T-cell (primary cell): ENCODE data around the gene GNG14. TPM values are rescaled to one million over a fixed set of nuclear protein-coding genes. Genes with fewer than 3 reads are reported as not detected.
"Not testable (repeated sequence)": the region's sequence is repeated elsewhere in the genome, so short reads cannot be mapped to it uniquely, and the experiment has no call there.

Experiments
- ATAC-seq, 4 experiments: fragments of 200-7000 bp in 3 of 4; fragments of 150-1000 bp in 1 of 4; cut with Tn5 transposase; replicated peaks in 1 of 4; 1 replicate in 3 of 4; 2 replicates in 1 of 4; pipeline ENCODE4 v1.10.0; 2021; ENCODE audit warnings: moderate library complexity in 3 of 4, mild to moderate bottlenecking in 2 of 4, moderate number of reproducible peaks in 1 of 4
- CTCF ChIA-PET, 2 donors: fragments of 300-600 bp; sonication (Branson Sonifier 250); formaldehyde crosslinking; loops; one replicate each; lab custom pipeline; 2022; ENCODE audit warnings: antibody characterized with exemption in 2 of 2; lab: Charles Lee
- POLR2A ChIA-PET, 2 donors: fragments of 300-600 bp; sonication (Branson Sonifier 250); formaldehyde crosslinking; loops; one replicate each; lab custom pipeline; 2022; ENCODE audit warnings: antibody characterized with exemption in 2 of 2; lab: Charles Lee
- DNase-seq, 35 experiments: peaks; one replicate each; pipeline versions ENCODE4 v3.0.0 to v3.0.0-alpha.2; 2013 to 2023
- H3K27ac ChIP-seq: one replicate; pipeline ENCODE4 v1.5.1; 2013; ENCODE audit warnings: low read length
- H3K27me3 ChIP-seq, 2 experiments: replicated peaks in 1 of 2; 1 replicate in 1 of 2; 2 replicates in 1 of 2; pipeline versions ENCODE4 v1.6.1 to v1.7.0; 2013; ENCODE audit warnings: low read length in 1 of 2, mixed read lengths in 1 of 2; ENCODE audit not compliant: control insufficient read depth in 2 of 2, insufficient read depth in 2 of 2; ENCODE audit errors: extremely low read depth in 1 of 2
- H3K36me3 ChIP-seq, 2 donors: 1 replicate in 1 of 2; 2 replicates in 1 of 2; pipeline versions ENCODE4 v1.6.1 to v1.7.0; 2013; ENCODE audit warnings: low read length in 1 of 2; ENCODE audit not compliant: control insufficient read depth in 2 of 2, insufficient read depth in 1 of 2; ENCODE audit errors: extremely low read depth in 1 of 2
- H3K4me1 ChIP-seq, 2 experiments: 1 replicate in 1 of 2; 2 replicates in 1 of 2; pipeline versions ENCODE4 v1.6.1 to v1.7.0; 2013; ENCODE audit warnings: low read length in 2 of 2, mixed read lengths in 1 of 2; ENCODE audit not compliant: insufficient read depth in 2 of 2, control insufficient read depth in 1 of 2; ENCODE audit errors: extremely low read depth in 1 of 2
- H3K4me3 ChIP-seq, 2 donors: 1 replicate in 1 of 2; 2 replicates in 1 of 2; pipeline versions ENCODE4 v1.5.1 to v1.7.0; 2013; ENCODE audit warnings: mild to moderate bottlenecking in 2 of 2, low read length in 1 of 2, moderate library complexity in 1 of 2; ENCODE audit not compliant: control insufficient read depth in 1 of 2; ENCODE audit errors: extremely low read depth in 1 of 2
- H3K9me3 ChIP-seq: 2 replicates; pipeline ENCODE4 v1.7.0; 2013
- H3K27ac Mint-ChIP-seq, 2 donors: one replicate each; pipeline ENCODE4 v1.8.0; 2020 to 2021; ENCODE audit warnings: mild to moderate bottlenecking in 2 of 2, mixed read lengths in 2 of 2
- H3K27me3 Mint-ChIP-seq, 2 donors: one replicate each; pipeline ENCODE4 v1.8.0; 2021 to 2022; ENCODE audit warnings: mixed read lengths in 2 of 2
- H3K36me3 Mint-ChIP-seq: one replicate; pipeline ENCODE4 v1.8.0; 2021; ENCODE audit warnings: mixed read lengths
- H3K4me1 Mint-ChIP-seq, 3 donors: one replicate each; pipeline ENCODE4 v1.8.0; 2020 to 2022; ENCODE audit warnings: mixed read lengths in 3 of 3, mild to moderate bottlenecking in 1 of 3
- H3K4me3 Mint-ChIP-seq, 3 donors: one replicate each; pipeline ENCODE4 v1.8.0; 2020 to 2022; ENCODE audit warnings: mild to moderate bottlenecking in 3 of 3, mixed read lengths in 3 of 3, moderate library complexity in 3 of 3
- H3K9me3 Mint-ChIP-seq, 3 donors: one replicate each; pipeline ENCODE4 v1.8.0; 2020 to 2022; ENCODE audit warnings: mixed read lengths in 3 of 3
- WGBS: methylation state at CpG from one replicate; pipeline ENCODE4 v1.1.5; 2013; ENCODE audit warnings: missing lambda C conversion rate; ENCODE audit not compliant: insufficient coverage; 5-methylcytosine and 5-hydroxymethylcytosine counted together
- total RNA-seq, 35 experiments: library from RNA in 6 of 35; stranded (reverse) in 6 of 35; fragments of 120-200 nt in 1 of 35; gene quantifications; one replicate each; pipeline versions ENCODE4 v1.2.1 to v1.2.4 and lab custom pipeline; 2013 to 2026

Gene GNG14
- total RNA-seq, 5 donors from 2014 or later (not counting 1 experiment from before 2014, with no cell fraction given): not detected

DNA sequence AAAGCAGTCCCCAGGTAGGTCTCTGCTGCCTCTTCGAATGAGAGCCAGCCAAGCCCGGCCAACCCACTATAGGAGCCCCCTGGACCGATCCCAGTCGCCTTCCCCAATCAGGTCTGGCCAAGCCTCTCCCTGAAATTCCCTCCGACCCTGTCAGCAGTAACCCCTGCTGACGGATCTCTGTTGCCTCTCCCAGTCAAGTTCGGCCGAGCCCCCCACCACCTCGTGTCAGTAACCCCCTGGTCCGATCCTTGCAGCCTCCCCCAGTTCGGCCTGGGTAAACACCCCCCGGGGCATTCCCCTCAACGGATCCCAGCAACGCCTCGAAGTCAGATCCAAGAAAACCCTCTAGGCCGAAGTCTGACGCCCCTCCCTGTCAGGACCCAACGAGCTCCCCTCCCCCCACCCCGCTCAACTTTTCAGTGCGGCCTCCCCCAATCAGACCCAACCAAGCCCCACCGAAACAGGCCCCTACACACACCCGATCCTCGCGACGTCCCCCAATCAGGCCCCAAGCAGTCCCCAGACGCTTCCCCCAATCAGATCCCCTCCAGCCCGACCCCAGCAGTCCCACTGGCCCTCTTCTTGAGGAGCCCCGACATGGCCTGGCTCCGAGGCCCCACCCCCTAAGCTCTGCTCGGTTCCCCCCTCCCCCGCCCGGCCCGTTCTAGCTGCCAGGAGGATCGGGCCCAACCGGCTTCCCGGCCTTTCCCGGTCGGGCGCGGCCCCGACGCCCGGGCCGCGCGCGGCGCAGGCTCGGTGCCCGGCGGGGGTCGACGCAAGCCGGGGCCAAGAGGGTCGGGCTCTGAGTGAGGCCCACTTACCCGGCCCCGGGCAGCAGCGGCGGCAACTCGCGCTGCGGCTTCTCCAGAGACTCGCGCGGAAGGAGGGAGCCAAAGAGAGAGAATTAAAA, 34.1 kb downstream of the GNG14 start:
- Histone ChIP-seq H3K36me3 (peaks cover 0 to 12% of the 10 kb centered on the region in 2 donors), H3K27ac (peak overlapping the region; percentile 39), H3K4me1 (peaks cover 12 to 38% of the 10 kb centered on the region in 2 experiments), H3K27me3 (no peaks in the 10 kb centered on the region), H3K4me3 (peak overlapping the region; percentile 53 to 88), H3K9me3 (no peaks in the 10 kb centered on the region)
- POLR2A ChIA-PET: interaction anchor here (0.5 to 0.8 kb wide), 6 partner anchors 12 to 107 kb away, joined by 3 to 9 read pairs (median 3); partner anchors contain the start of gene FBXW9 (in 1 of the 2)
- ATAC-seq: peak; percentile 19 to 44 (median 30)
- Mint-ChIP-seq H3K4me1 (peaks cover 29 to 42% (median 39%) of the 10 kb centered on the region in 3 donors), H3K27ac (peak overlapping the region; percentile 84 to 86), H3K27me3 (no peaks in the 10 kb centered on the region), H3K9me3 (no peaks in the 10 kb centered on the region), H3K4me3 (peak overlapping the region; percentile 87 to 95 (median 93)), H3K36me3 (no peaks in the 10 kb centered on the region)
- WGBS: under 1% methylated on average over 38 of the region's 65 CpGs
- CTCF ChIA-PET: interaction anchor here (0.5 to 0.9 kb wide), 5 partner anchors 11 to 1179 kb away, joined by 3 to 8 read pairs (median 4); no protein-coding TSS in a partner anchor
- DNase-seq: peak in 30 of 35 experiments; percentile 13 to 62 (median 38)

DNA sequence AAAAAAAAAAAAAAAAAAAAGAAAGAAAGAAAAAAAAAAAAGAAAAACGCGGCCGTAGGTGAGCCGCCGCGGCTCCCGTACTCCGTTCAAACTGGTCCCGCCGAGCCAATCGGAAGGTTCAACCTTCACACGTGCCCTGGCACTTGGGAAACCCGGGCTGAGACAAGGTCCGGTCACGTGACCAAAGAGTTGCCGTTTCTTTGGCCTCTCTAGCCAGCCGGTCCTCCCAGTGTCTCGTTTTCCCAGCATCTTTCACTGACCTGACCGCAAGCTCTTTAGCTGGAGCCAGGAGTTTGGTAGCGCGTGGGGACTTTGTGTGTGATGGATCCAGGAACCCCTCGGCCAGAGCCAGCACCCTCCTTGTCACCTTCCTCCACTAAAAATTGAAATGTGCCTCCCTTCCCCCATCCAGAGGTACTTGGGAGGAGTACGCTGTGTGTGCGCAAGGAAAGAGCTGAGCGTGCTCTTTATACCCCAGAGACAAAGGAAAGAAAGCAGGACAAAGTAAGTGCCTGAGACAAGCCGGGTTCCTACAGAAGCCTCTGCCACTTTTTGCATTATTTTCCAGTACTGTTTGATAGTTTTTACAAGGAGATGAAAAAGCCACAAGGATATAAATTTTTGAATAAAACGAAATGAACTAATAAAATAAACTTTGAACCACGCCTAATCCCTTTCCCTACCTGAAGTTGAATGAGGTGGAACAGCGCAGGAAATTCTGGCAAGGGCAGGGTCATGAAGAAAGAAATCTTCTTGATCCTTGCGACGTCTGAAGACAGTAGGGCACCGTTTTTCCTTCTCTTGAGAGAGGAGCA, 35.0 kb downstream of the GNG14 start:
- Histone ChIP-seq H3K9me3 (no peaks in the 10 kb centered on the region), H3K4me1 (peaks cover 12 to 38% of the 10 kb centered on the region in 2 experiments), H3K27ac (peak overlapping the region; percentile 39), H3K4me3 (peak overlapping the region; percentile 53 to 88), H3K27me3 (no peaks in the 10 kb centered on the region), H3K36me3 (peaks cover 0 to 9% of the 10 kb centered on the region in 2 donors)
- H3K4me3 Mint-ChIP-seq: peak overlapping the region; percentile 87 to 95 (median 93)
- H3K4me1 Mint-ChIP-seq: peaks cover 29 to 42% (median 39%) of the 10 kb centered on the region in 3 donors
- CTCF ChIA-PET: interaction anchor here (0.6 to 1.2 kb wide), 7 partner anchors 11 to 227 kb away, joined by 3 to 5 read pairs (median 3); no protein-coding TSS in a partner anchor
- no peaks in the 10 kb centered on the region for H3K36me3 Mint-ChIP-seq
- H3K9me3 Mint-ChIP-seq: no peaks in the 10 kb centered on the region
- no peaks in the 10 kb centered on the region for H3K27me3 Mint-ChIP-seq
- H3K27ac Mint-ChIP-seq: peak overlapping the region; percentile 90 to 91
- 0% methylated on average over 16 of the region's 32 CpGs for WGBS
- POLR2A ChIA-PET: interaction anchor here (0.5 to 0.7 kb wide), 5 partner anchors 12 to 159 kb away, joined by 3 to 9 read pairs (median 3); partner anchors contain the start of genes DNASE2 (in 1 of the 2) and FBXW9 (in 1 of the 2)
- ATAC-seq (peak; percentile 88 to 91 (median 90)), DNase-seq (peak; percentile 80 to 98 (median 93))

DNA sequence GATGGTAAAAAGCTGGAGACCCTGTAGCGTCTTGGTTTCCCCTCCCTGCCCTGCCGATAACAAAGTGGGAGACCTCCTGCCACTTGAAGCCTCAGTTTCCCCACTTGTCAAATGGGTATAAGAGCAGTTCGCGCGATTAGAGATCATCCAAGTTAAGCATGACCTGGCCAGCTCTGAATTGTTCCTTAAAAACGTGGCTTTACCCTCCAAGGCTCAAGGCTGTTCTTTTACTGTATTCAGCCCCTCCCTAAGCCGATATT, 35.5 kb downstream of the GNG14 start:
- 0% methylated on average over 7 of the region's 7 CpGs for WGBS
- H3K4me1 ChIP-seq: peaks cover 12 to 38% of the 10 kb centered on the region in 2 experiments
- DNase-seq (peak in 1 of 35 experiments; percentile 20), ATAC-seq (no peak)
- Mint-ChIP-seq H3K4me3 (peak overlapping the region; percentile 87 to 95 (median 93)), H3K27me3 (no peaks in the 10 kb centered on the region), H3K36me3 (no peaks in the 10 kb centered on the region), H3K4me1 (peaks cover 29 to 42% (median 39%) of the 10 kb centered on the region in 3 donors), H3K27ac (peak overlapping the region; percentile 90 to 91), H3K9me3 (no peaks in the 10 kb centered on the region)
- H3K36me3 ChIP-seq: peaks cover 0 to 14% of the 10 kb centered on the region in 2 donors
- H3K27ac ChIP-seq: peak overlapping the region; percentile 39
- H3K27me3 ChIP-seq: no peaks in the 10 kb centered on the region
- ChIA-PET CTCF (interaction anchor here (0.6 to 1.2 kb wide), 5 partner anchors 13 to 159 kb away, joined by 3 read pairs; no protein-coding TSS in a partner anchor), POLR2A (interaction anchor here (0.5 to 0.6 kb wide), 2 partner anchors 12 to 158 kb away, joined by 3 read pairs; partner anchors contain the start of gene DNASE2 (in 1 of the 2))
- no peaks in the 10 kb centered on the region for H3K9me3 ChIP-seq
- peak overlapping the region; percentile 53 to 88 for H3K4me3 ChIP-seq

DNA sequence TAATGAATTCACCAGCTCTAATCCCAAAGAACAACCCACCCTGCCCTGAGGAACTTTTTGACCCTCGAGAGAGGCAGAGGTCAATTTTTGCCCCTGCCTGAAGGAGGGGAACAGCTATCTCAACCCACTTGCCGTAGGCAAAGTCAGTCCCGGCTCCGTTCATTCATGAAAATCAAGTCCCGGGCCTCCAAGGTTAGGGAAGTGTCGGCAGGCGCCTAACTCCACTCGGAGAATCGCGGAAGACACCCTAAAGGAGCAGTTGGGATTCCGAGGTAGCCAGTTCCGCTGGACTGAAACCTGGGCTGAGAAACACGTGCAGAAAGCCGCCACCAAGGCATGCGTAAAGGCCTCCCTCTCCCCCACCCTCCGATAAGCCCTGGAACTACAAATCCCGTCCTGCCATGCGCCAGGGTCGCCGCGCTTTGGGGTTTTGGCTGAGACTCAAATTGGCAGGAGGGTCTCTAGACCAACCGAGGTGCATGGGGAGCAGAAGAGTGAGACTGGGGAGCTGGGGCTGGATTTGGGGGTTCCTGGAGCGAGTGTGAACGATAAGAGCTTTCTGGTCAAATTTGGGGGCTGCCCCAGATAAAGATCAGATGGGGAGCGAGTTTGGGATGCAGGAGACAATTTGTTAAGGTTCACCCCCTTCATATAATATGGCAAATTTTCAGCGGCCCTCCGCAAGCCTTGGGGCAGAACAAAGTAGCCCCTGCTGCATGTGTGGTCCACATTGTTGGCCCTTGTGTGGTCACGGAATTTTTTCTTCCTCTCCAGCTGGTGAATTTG, 36.0 kb downstream of the GNG14 start, which contains the start of gene TNPO2:
Gene TNPO2 (minus strand): TSS at position 292 of the 786 bp plus-strand sequence. CDS start 2,955 bp downstream, outside the sequence.
- peaks cover 0 to 16% of the 10 kb centered on the region in 2 donors for H3K36me3 ChIP-seq
- ATAC-seq: peak; percentile 33 to 47 (median 36)
- peak; percentile 30 to 73 (median 52) for DNase-seq
- ChIA-PET CTCF (interaction anchor here in 1 of 2 donors (0.6 to 1.2 kb wide), 4 partner anchors 12 to 72 kb away, joined by 3 read pairs; no protein-coding TSS in a partner anchor), POLR2A (interaction anchor here (0.5 to 0.6 kb wide), 2 partner anchors 11 to 158 kb away, joined by 3 read pairs; partner anchors contain the start of gene DNASE2 (in 1 of the 2))
- H3K27me3 ChIP-seq: no peaks in the 10 kb centered on the region
- H3K27ac ChIP-seq: peak within 1 kb of the TSS; percentile 39
- no peaks in the 10 kb centered on the region for H3K36me3 Mint-ChIP-seq
- H3K4me1 ChIP-seq: peaks cover 12 to 38% of the 10 kb centered on the region in 2 experiments
- WGBS: 7% methylated on average over 17 of the region's 28 CpGs
- no peaks in the 10 kb centered on the region for H3K9me3 ChIP-seq
- H3K4me3 ChIP-seq: peak within 1 kb of the TSS; percentile 53 to 88
- H3K27ac Mint-ChIP-seq: peak within 1 kb of the TSS; percentile 90 to 91
- H3K4me1 Mint-ChIP-seq: peaks cover 29 to 42% (median 38%) of the 10 kb centered on the region in 3 donors
- peak within 1 kb of the TSS; percentile 87 to 95 (median 93) for H3K4me3 Mint-ChIP-seq
- no peaks in the 10 kb centered on the region for H3K27me3 Mint-ChIP-seq
- H3K9me3 Mint-ChIP-seq: no peaks in the 10 kb centered on the region

DNA sequence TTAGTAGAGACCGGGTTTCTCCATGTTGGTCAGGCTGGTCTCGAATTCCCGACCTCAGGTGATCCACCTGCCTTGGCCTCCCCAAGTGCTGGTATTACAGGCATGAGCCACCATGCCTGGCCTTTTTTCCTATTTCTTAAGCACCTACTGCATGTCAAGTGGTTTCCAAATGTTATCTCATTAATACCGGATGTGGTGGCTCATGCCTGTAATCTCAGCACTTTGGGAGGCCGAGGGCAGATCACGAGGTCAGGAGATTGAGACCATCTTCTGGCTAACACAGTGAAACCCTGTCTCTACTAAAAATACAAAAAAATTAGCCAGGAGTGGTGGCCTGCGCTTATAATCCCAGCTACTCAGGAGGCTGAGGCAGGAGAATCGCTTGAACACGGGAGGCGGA, 37.8 kb downstream of the GNG14 start:
- peaks cover 33 to 47% (median 42%) of the 10 kb centered on the region in 3 donors for H3K4me1 Mint-ChIP-seq
- ChIA-PET CTCF (interaction anchor here in 1 of 2 donors (0.7 kb wide), 1 partner anchor 74 kb away, joined by 6 read pairs; no protein-coding TSS in a partner anchor), POLR2A (interaction anchor here in 1 of 2 donors (0.6 kb wide), 1 partner anchor 69 kb away, joined by 5 read pairs; no protein-coding TSS in a partner anchor)
- H3K4me3 ChIP-seq, H3K9me3 Mint-ChIP-seq, H3K4me3 Mint-ChIP-seq, H3K27ac ChIP-seq, H3K27ac Mint-ChIP-seq, DNase-seq, H3K9me3 ChIP-seq, H3K36me3 Mint-ChIP-seq, H3K27me3 ChIP-seq, ATAC-seq, H3K27me3 Mint-ChIP-seq: not testable (repeated sequence)
- Histone ChIP-seq H3K4me1 (peaks cover 10 to 32% of the 10 kb centered on the region in 2 experiments), H3K36me3 (peaks cover 0 to 27% of the 10 kb centered on the region in 2 donors)
- 98% methylated on average over 5 of the region's 10 CpGs for WGBS
